SK-N-SH (cell line): ENCODE results near the gene XKR7. TPM values are rescaled to one million over a fixed set of nuclear protein-coding genes. Genes with fewer than 3 reads are reported as not detected.

Experiments
- CTCF ChIA-PET: fragments of 300-600, 350-600 bp; formaldehyde crosslinking; extraction: SDS; loops from one replicate; lab custom pipeline; 2021; lab: Yijun Ruan, JAX
- POLR2A ChIA-PET: fragments of 350-600 bp; sonication (Branson Sonifier 250); formaldehyde crosslinking; extraction: SDS; loops from one replicate; lab custom pipeline; 2020; ENCODE audit warnings: antibody characterized with exemption, inconsistent platforms; lab: Yijun Ruan, JAX
- DNase-seq: peaks from one replicate; pipeline ENCODE4 v3.0.0; 2012
- H2AFZ ChIP-seq: fragments of 200-600 bp; sonication (generic); 2 replicates; pipeline ENCODE4 v1.8.1; 2016; ENCODE audit warnings: antibody characterized with exemption, mild to moderate bottlenecking, low read depth
- H3F3A ChIP-seq: fragments of 200-600 bp; sonication (generic); replicated peaks from 2 replicates; pipeline ENCODE3; 2016; ENCODE audit warnings: antibody characterized with exemption, mild to moderate bottlenecking; ENCODE audit not compliant: insufficient read depth
- H3K27ac ChIP-seq, 2 experiments: fragments of 200-500 bp in 1 of 2; fragments of 200-600 bp in 1 of 2; sonication (Bioruptor generic) in 1 of 2; sonication (generic), shearing (Covaris generic) in 1 of 2; 2 replicates each; pipeline versions ENCODE4 v1.5.1 to v1.6.1; 2014 to 2016; ENCODE audit warnings: low read depth in 2 of 2, inconsistent platforms in 1 of 2, low read length in 1 of 2, mild to moderate bottlenecking in 1 of 2, mixed read lengths in 1 of 2
- H3K27me3 ChIP-seq: fragments of 200-600 bp; sonication (generic), shearing (Covaris generic); 2 replicates; pipeline ENCODE4 v1.6.1; 2016; ENCODE audit warnings: mixed run types; ENCODE audit not compliant: insufficient read depth
- H3K36me3 ChIP-seq, 2 experiments: fragments of 200-500 bp in 1 of 2; fragments of 200-600 bp in 1 of 2; sonication (Bioruptor generic) in 1 of 2; sonication (generic) in 1 of 2; replicated peaks in 1 of 2; 2 replicates each; pipeline versions ENCODE3 to v1.5.1; 2014 to 2016; ENCODE audit warnings: low read length in 1 of 2, mild to moderate bottlenecking in 1 of 2; ENCODE audit not compliant: insufficient read depth in 2 of 2, control insufficient read depth in 1 of 2
- H3K4me1 ChIP-seq, 2 experiments: fragments of 200-500 bp in 1 of 2; fragments of 200-600 bp in 1 of 2; sonication (Bioruptor generic) in 1 of 2; sonication (generic), shearing (Covaris generic) in 1 of 2; 2 replicates each; pipeline versions ENCODE4 v1.5.1 to v1.6.1; 2014 to 2016; ENCODE audit warnings: low read depth in 1 of 2, low read length in 1 of 2, mixed run types in 1 of 2; ENCODE audit not compliant: insufficient read depth in 2 of 2, control insufficient read depth in 1 of 2
- H3K4me2 ChIP-seq: fragments of 200-600 bp; sonication (generic), shearing (Covaris generic); 2 replicates; pipeline ENCODE4 v1.6.1; 2017; ENCODE audit warnings: mixed run types
- H3K4me3 ChIP-seq, 2 experiments: fragments of 200-500 bp in 1 of 2; fragments of 200-600 bp in 1 of 2; sonication (Bioruptor generic) in 1 of 2; sonication (generic), shearing (Covaris generic) in 1 of 2; 2 replicates each; pipeline versions ENCODE4 v1.5.1 to v1.8.1; 2014 to 2016; ENCODE audit warnings: low read depth in 2 of 2, inconsistent platforms in 1 of 2, low read length in 1 of 2, mild to moderate bottlenecking in 1 of 2, mixed read lengths in 1 of 2, moderate library complexity in 1 of 2
- H3K79me2 ChIP-seq: fragments of 200-600 bp; sonication (generic); 2 replicates; pipeline ENCODE4 v1.8.1; 2017; ENCODE audit warnings: mild to moderate bottlenecking; ENCODE audit not compliant: insufficient read depth
- H3K9ac ChIP-seq: fragments of 200-600 bp; sonication (generic); 2 replicates; pipeline ENCODE4 v1.6.1; 2017; ENCODE audit warnings: mixed run types
- H3K9me2 ChIP-seq: fragments of 200-600 bp; sonication (generic); 2 replicates; pipeline ENCODE4 v1.6.1; 2017; ENCODE audit warnings: mixed run types
- H3K9me3 ChIP-seq: fragments of 200-600 bp; sonication (generic); 2 replicates; pipeline ENCODE4 v1.6.1; 2017; ENCODE audit warnings: mixed run types, mild to moderate bottlenecking, moderate library complexity
- H4K20me1 ChIP-seq: fragments of 200-600 bp; sonication (generic); 2 replicates; pipeline ENCODE4 v1.6.1; 2017; ENCODE audit warnings: mild to moderate bottlenecking, mixed run types; ENCODE audit not compliant: insufficient read depth
- EP300 ChIP-seq, 2 experiments: IDR thresholded peaks; 2 replicates each; pipeline versions ENCODE4 v1.4.0 to v1.6.1; 2012; ENCODE audit warnings: borderline replicate concordance in 1 of 2, low read depth in 1 of 2, low read length in 1 of 2
- FOSL2 ChIP-seq: IDR thresholded peaks from 2 replicates; pipeline ENCODE4 v1.4.0; 2012; ENCODE audit warnings: low read depth, mild to moderate bottlenecking, moderate library complexity, borderline replicate concordance
- FOXJ3 ChIP-seq: sonication (generic); formaldehyde crosslinking; IDR thresholded peaks from 2 replicates; pipeline ENCODE4 v1.5.1; 2020; ENCODE audit warnings: mild to moderate bottlenecking, missing genetic modification reagents
- NRF1 ChIP-seq: IDR thresholded peaks from 2 replicates; pipeline ENCODE4 v1.6.1; 2012; ENCODE audit warnings: low read depth, mild to moderate bottlenecking, low read length
- RAD21 ChIP-seq: IDR thresholded peaks from 2 replicates; pipeline ENCODE4 v1.6.1; 2012; ENCODE audit warnings: mild to moderate bottlenecking, low read length
- SMC3 ChIP-seq: IDR thresholded peaks from 2 replicates; pipeline ENCODE4 v1.6.1; 2012; ENCODE audit warnings: low read depth, low read length, improper control_type of control experiment
- YY1 ChIP-seq: IDR thresholded peaks from 2 replicates; pipeline ENCODE4 v1.4.0; 2012; ENCODE audit warnings: low read depth, mild to moderate bottlenecking
- WGBS: methylation state at CpG from one replicate; pipeline ENCODE4 v1.1.6; 2017; ENCODE audit warnings: low lambda C conversion rate; 5-methylcytosine and 5-hydroxymethylcytosine counted together
- polyA plus RNA-seq, 3 experiments: library from polyadenylated mRNA; depleted of rRNA; stranded (reverse); fragments of >200 nt; gene quantifications; 2 replicates each; pipeline ENCODE4 v1.2.3, GENCODE V29; 2012
- TF ChIP-seq, protein P1 (sequence below): fragments of 200-600 bp; sonication (generic); IDR thresholded peaks from 2 replicates; pipeline ENCODE4 v1.6.1; 2017; ENCODE audit warnings: antibody characterized with exemption, mild to moderate bottlenecking, moderate library complexity
- TF ChIP-seq, protein P2 (sequence below): IDR thresholded peaks from 2 replicates; pipeline ENCODE4 v1.4.0; 2012; ENCODE audit warnings: low read depth, borderline replicate concordance
- TF ChIP-seq, protein P3 (sequence below): fragments of 150-350 bp; IDR thresholded peaks from 2 replicates; pipeline ENCODE4 v1.6.1; 2017; ENCODE audit warnings: antibody characterized with exemption, low read length, low read depth, borderline replicate concordance
- TF ChIP-seq, protein P4 (sequence below): IDR thresholded peaks from 2 replicates; pipeline ENCODE4; 2012
- TF ChIP-seq, protein P5 (sequence below): IDR thresholded peaks from 2 replicates; pipeline ENCODE4 v1.4.0; 2012; ENCODE audit warnings: low read depth

The XKR7 gene
- polyA plus RNA-seq, 1 of the 3 experiments (the other 2 are of a cell fraction), result 0.02 TPM

DNA sequence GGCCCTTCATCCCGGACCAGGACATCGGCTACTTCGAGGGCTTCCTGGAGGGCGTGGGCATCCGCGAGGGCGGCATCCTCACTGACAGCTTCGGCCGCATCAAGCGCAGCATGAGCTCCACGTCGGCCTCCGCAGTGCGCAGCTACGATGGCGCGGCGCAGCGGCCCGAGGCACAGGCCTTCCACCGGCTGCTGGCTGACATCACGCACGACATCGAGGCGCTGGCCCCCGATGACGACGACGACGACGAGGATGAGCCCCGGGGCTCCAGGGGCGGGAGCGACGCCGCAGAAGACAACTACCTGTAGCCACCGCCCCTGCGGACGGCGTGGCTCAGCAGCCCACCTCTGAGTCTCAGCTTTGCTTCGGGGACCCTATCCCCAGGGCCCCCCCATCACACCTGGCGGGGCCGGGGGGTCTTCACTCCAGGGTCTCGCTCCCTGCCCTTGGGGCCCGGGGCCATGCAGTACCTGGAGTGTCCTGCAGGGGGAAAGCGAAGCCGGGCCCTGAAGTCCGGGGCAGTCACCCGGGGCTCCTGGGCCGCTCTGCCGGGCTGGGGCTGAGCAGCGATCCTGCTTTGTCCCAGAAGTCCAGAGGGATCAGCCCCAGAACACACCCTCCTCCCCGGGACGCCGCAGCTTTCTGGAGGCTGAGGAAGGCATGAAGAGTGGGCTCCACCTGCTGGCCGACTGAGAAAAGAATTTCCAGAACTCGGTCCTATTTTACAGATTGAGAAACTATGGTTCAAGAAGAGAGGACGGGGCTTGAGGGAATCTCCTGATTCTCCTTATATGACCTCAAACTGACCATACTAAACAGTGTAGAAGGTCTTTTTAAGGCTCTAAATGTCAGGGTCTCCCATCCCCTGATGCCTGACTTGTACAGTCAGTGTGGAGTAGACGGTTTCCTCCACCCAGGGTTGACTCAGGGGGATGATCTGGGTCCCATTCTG is 63.3 kb downstream of the XKR7 start:
- peak overlapping the region; percentile 77 for H3K4me2 ChIP-seq
- no peaks in the 10 kb centered on the region for H3K36me3 ChIP-seq
- CTCF ChIA-PET, result interaction anchor here (0.6 to 9.8 kb wide), 63 partner anchors 10 to 429 kb away, joined by 3 to 170 read pairs (median 5); partner anchors contain the start of genes FOXS1, PDRG1 and XKR7
- no peaks in the 10 kb centered on the region for H3F3A ChIP-seq
- peak overlapping the region; percentile 52; the same call in 1 of the 2 replicates for H2AFZ ChIP-seq
- DNase-seq, result peak; percentile 89
- no peaks in the 10 kb centered on the region for H3K9me3 ChIP-seq
- POLR2A ChIA-PET, result interaction anchor here (1.6 kb wide), 1 partner anchor 178 kb away, joined by 3 read pairs; no protein-coding TSS in a partner anchor
- peak overlapping the region; percentile 34 to 87; a peak in 3 of 4 replicates for H3K4me3 ChIP-seq
- peaks cover 38% of the 10 kb centered on the region for H3K27me3 ChIP-seq
- H3K4me1 ChIP-seq, result peaks cover 0 to 7% of the 10 kb centered on the region in 2 experiments; a peak in 1 of 4 replicates
- WGBS, result 15% methylated on average over 17 of the region's 59 CpGs
- no peak overlapping the region for H3K9ac ChIP-seq
- no peak overlapping the region for H3K27ac ChIP-seq
- TF ChIP-seq, protein P1, sequence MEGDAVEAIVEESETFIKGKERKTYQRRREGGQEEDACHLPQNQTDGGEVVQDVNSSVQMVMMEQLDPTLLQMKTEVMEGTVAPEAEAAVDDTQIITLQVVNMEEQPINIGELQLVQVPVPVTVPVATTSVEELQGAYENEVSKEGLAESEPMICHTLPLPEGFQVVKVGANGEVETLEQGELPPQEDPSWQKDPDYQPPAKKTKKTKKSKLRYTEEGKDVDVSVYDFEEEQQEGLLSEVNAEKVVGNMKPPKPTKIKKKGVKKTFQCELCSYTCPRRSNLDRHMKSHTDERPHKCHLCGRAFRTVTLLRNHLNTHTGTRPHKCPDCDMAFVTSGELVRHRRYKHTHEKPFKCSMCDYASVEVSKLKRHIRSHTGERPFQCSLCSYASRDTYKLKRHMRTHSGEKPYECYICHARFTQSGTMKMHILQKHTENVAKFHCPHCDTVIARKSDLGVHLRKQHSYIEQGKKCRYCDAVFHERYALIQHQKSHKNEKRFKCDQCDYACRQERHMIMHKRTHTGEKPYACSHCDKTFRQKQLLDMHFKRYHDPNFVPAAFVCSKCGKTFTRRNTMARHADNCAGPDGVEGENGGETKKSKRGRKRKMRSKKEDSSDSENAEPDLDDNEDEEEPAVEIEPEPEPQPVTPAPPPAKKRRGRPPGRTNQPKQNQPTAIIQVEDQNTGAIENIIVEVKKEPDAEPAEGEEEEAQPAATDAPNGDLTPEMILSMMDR, result peak; percentile 98
- TF ChIP-seq NRF1, result 0 out of 2 replicates have a peak, but pooled peaks have one; percentile 6
- TF ChIP-seq, protein P2, sequence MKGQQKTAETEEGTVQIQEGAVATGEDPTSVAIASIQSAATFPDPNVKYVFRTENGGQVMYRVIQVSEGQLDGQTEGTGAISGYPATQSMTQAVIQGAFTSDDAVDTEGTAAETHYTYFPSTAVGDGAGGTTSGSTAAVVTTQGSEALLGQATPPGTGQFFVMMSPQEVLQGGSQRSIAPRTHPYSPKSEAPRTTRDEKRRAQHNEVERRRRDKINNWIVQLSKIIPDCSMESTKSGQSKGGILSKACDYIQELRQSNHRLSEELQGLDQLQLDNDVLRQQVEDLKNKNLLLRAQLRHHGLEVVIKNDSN, result no peak
- TF ChIP-seq, protein P3, sequence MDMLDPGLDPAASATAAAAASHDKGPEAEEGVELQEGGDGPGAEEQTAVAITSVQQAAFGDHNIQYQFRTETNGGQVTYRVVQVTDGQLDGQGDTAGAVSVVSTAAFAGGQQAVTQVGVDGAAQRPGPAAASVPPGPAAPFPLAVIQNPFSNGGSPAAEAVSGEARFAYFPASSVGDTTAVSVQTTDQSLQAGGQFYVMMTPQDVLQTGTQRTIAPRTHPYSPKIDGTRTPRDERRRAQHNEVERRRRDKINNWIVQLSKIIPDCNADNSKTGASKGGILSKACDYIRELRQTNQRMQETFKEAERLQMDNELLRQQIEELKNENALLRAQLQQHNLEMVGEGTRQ, result no peak
- TF ChIP-seq, protein P4, sequence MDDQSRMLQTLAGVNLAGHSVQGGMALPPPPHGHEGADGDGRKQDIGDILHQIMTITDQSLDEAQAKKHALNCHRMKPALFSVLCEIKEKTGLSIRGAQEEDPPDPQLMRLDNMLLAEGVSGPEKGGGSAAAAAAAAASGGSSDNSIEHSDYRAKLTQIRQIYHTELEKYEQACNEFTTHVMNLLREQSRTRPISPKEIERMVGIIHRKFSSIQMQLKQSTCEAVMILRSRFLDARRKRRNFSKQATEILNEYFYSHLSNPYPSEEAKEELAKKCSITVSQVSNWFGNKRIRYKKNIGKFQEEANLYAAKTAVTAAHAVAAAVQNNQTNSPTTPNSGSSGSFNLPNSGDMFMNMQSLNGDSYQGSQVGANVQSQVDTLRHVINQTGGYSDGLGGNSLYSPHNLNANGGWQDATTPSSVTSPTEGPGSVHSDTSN, result no peak
- TF ChIP-seq RAD21, result peak; percentile 82
- TF ChIP-seq, protein P5, sequence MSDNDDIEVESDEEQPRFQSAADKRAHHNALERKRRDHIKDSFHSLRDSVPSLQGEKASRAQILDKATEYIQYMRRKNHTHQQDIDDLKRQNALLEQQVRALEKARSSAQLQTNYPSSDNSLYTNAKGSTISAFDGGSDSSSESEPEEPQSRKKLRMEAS, result 0 out of 2 replicates have a peak, but pooled peaks have one; percentile 18
- no peak for TF ChIP-seq YY1
- TF ChIP-seq EP300 (IDR thresholded peaks at IDR 0.05; ENCODE audit: borderline replicate concordance in 1 of 2, low read depth in 1 of 2, low read length in 1 of 2), result no peak
- TF ChIP-seq FOSL2, result no peak
- no peak for TF ChIP-seq FOXJ3
- peak; percentile 82 for TF ChIP-seq SMC3
- TF ChIP-seq, all 33 proteins: peak for 5
- no peaks in the 10 kb centered on the region for H3K9me2 ChIP-seq
- no peaks in the 10 kb centered on the region for H3K79me2 ChIP-seq
- H4K20me1 ChIP-seq, result no peaks in the 10 kb centered on the region
